HG03280 (cell line): ENCODE measurements around the gene LENEP.

ENCODE experiments used
- ATAC-seq: cut with Tn5 transposase; IDR thresholded peaks from one replicate; pipeline ENCODE4 v1.9.1; 2021; ENCODE audit warnings: mild to moderate bottlenecking, moderate library complexity; ENCODE audit not compliant: unreplicated experiment

Gene LENEP

GRCh38 chr1:154960446-154961136, 32.8 kb upstream of the LENEP start:
- ATAC-seq, result no peak

GRCh38 chr1:154961207-154962155, 31.9 kb upstream of the LENEP start, which contains the start of gene PYGO2:
Gene PYGO2, minus strand, starts transcription at chr1:154961782. Its CDS starts 206 bp downstream, at chr1:154961576.
- ATAC-seq, result peak; percentile 72

- no peak for ATAC-seq
These were observed 31.1 kb upstream of the LENEP start for GRCh38 chr1:154962156-154962749.

- ATAC-seq, result no peak
These were observed 30.5 kb upstream of the LENEP start for GRCh38 chr1:154962795-154963330.

- ATAC-seq, result no peak
These were observed 29.7 kb upstream of the LENEP start for GRCh38 chr1:154963643-154964042.

GRCh38 chr1:154964359-154964758, 29.0 kb upstream of the LENEP start:
- ATAC-seq, result no peak

GRCh38 chr1:154966111-154966510, 27.3 kb upstream of the LENEP start:
- ATAC-seq, result no peak

GRCh38 chr1:154967331-154967950, 25.9 kb upstream of the LENEP start:
- ATAC-seq, result no peak

GRCh38 chr1:154968731-154969130, 24.7 kb upstream of the LENEP start:
- ATAC-seq, result no peak

- ATAC-seq, result no peak
These were observed 24.1 kb upstream of the LENEP start for GRCh38 chr1:154969246-154969645.

GRCh38 chr1:154969860-154970452, 23.4 kb upstream of the LENEP start:
- no peak for ATAC-seq

- no peak for ATAC-seq
These were observed 22.6 kb upstream of the LENEP start, which contains the start of gene SHC1 for GRCh38 chr1:154970631-154971340. Gene SHC1, minus strand, starts transcription at chr1:154970747. Its CDS starts 221 bp downstream, at chr1:154970526.

- no peak for ATAC-seq
These were observed 21.9 kb upstream of the LENEP start for GRCh38 chr1:154971341-154971998.

GRCh38 chr1:154972213-154972516, 21.2 kb upstream of the LENEP start:
- ATAC-seq, result no peak

GRCh38 chr1:154972517-154973343, 20.7 kb upstream of the LENEP start:
- ATAC-seq, result no peak

GRCh38 chr1:154973344-154974101, 19.9 kb upstream of the LENEP start:
- ATAC-seq, result no peak

- peak; percentile 76 for ATAC-seq
These were observed 19.1 kb upstream of the LENEP start, which contains the start of gene CKS1B for GRCh38 chr1:154974102-154974807. Gene CKS1B, plus strand, starts transcription at chr1:154974681. Its CDS starts 65 bp downstream, at chr1:154974746.
